GM12873 (cell line): Measurements from ENCODE around the gene PLA2G4B.

Experiments used
- CTCF ChIP-seq: IDR thresholded peaks from 2 replicates; pipeline ENCODE4 v1.5.1; 2012; ENCODE audit warnings: low read depth, mild to moderate bottlenecking, moderate library complexity, low read length, control low read depth; ENCODE audit not compliant: insufficient read depth; ENCODE audit errors: missing control alignments

PLA2G4B gene

GRCh38 chr15:41816788-41817187 lies 21.9 kb upstream of the PLA2G4B start:
- TF ChIP-seq CTCF, result no peak

- TF ChIP-seq CTCF, result no peak
Observed at GRCh38 chr15:41817327-41817726, 21.3 kb upstream of the PLA2G4B start.

- TF ChIP-seq CTCF, result no peak
Observed at GRCh38 chr15:41817781-41818180, 20.9 kb upstream of the PLA2G4B start.

GRCh38 chr15:41819455-41820050 lies 19.1 kb upstream of the PLA2G4B start:
- TF ChIP-seq CTCF, result no peak

- TF ChIP-seq CTCF, result no peak
Observed at GRCh38 chr15:41820791-41821423, 17.7 kb upstream of the PLA2G4B start.

- TF ChIP-seq CTCF, result no peak
Observed at GRCh38 chr15:41821831-41822230, 16.8 kb upstream of the PLA2G4B start.

GRCh38 chr15:41822471-41822870 lies 16.2 kb upstream of the PLA2G4B start:
- no peak for TF ChIP-seq CTCF

GRCh38 chr15:41822957-41823356 lies 15.7 kb upstream of the PLA2G4B start:
- TF ChIP-seq CTCF, result no peak
